Cardiac fibroblast (primary cell): ENCODE results near the gene PHACTR1.

Experiments
- DNase-seq, 2 donors: peaks; one replicate each; pipeline versions ENCODE4 v3.0.0 to v3.0.0-alpha.2; 2010; ENCODE audit warnings: low read depth in 2 of 2
- H3K4me3 ChIP-seq, 2 donors: replicated peaks in 1 of 2; 1 replicate in 1 of 2; 2 replicates in 1 of 2; pipeline ENCODE4 v1.5.1; 2011; ENCODE audit warnings: low read depth in 2 of 2, low read length in 2 of 2, mild to moderate bottlenecking in 2 of 2, moderate library complexity in 1 of 2
- CTCF ChIP-seq: IDR thresholded peaks from one replicate; pipeline ENCODE4 v1.5.1; 2011; ENCODE audit warnings: low read depth, mild to moderate bottlenecking, low read length, inconsistent platforms

Gene PHACTR1

GRCh38 chr6:13006578-13007300, 290.2 kb downstream of the PHACTR1 start:
- no peak for TF ChIP-seq CTCF
- peak; percentile 44 to 64 for DNase-seq
- H3K4me3 ChIP-seq: no peak overlapping the region

GRCh38 chr6:13007744-13008143, 291.2 kb downstream of the PHACTR1 start:
- no peak overlapping the region for H3K4me3 ChIP-seq
- TF ChIP-seq CTCF: no peak
- DNase-seq: no peak

- H3K4me3 ChIP-seq: no peak overlapping the region
- no peak for TF ChIP-seq CTCF
- no peak for DNase-seq
Observed at GRCh38 chr6:13009031-13009430, 292.5 kb downstream of the PHACTR1 start.

- no peak for TF ChIP-seq CTCF
- H3K4me3 ChIP-seq: no peak overlapping the region
- DNase-seq: no peak
Observed at GRCh38 chr6:13009461-13009860, 292.9 kb downstream of the PHACTR1 start.

- no peak for DNase-seq
- no peak for TF ChIP-seq CTCF
- no peak overlapping the region for H3K4me3 ChIP-seq
Observed at GRCh38 chr6:13011612-13012146, 295.1 kb downstream of the PHACTR1 start.

- no peak overlapping the region for H3K4me3 ChIP-seq
- no peak for TF ChIP-seq CTCF
- DNase-seq: no peak
Observed at GRCh38 chr6:13012296-13012695, 295.7 kb downstream of the PHACTR1 start.
